GM19463 (cell line): ENCODE measurements around the gene FRMD5.

Experiments used
- ATAC-seq: cut with Tn5 transposase; IDR thresholded peaks from one replicate; pipeline ENCODE4 v1.9.1; 2021; ENCODE audit warnings: mild to moderate bottlenecking, moderate library complexity; ENCODE audit not compliant: unreplicated experiment

The FRMD5 gene

DNA sequence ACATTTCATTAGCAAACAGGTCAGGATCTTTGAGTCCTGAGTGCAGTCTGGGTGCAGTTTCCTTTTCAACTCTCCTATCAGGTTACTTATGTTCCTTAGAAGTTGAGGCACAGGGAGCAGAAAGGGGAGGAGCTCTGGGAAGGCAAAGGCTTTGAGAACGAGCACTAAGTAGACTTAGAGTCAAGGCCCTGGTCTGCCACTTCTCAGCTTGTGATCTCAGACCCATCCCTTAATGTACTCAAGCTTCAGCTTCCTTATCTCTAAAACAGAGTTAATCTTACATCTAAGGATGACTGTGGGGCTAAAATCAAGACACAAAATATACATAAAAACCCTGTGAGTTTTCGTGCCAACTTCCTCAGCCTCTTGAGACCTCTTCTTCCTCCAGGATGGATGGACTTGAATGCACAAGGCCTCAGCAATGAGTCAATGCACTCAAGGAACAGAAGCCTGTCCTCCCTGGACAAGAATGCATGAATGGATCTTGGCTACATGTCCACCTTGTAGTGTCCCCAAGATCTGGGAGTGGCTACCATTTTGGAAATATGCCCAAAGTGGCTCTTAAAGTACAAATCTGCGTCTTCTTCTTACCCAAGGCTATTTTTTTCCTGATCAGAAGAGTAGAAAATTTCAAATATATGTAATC is 263.2 kb downstream of the FRMD5 start:
- no peak for ATAC-seq

GRCh38 chr15:43931119-43931518 is 264.0 kb downstream of the FRMD5 start:
- ATAC-seq, result no peak

DNA sequence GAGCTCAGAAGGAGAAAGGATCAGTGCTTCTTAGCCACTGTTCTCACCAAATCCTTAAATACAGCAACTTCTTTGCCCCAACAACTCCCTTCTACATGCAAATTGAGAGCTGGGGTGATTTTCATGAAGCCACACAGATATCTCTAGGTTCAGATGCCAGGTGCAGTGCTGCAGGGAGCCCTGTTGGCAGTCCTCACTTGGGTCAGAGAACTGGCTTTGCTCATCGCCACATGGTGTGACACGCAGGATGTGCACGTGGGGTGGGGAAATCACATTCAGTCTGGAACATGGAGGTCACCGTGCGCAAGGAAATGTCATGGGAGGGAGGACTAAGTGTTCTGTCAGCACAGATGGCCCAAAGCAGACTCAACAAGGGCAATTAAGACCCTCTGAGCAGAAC is 264.5 kb downstream of the FRMD5 start:
- peak; percentile 50 for ATAC-seq

- peak; percentile 27 for ATAC-seq
These were observed 265.0 kb downstream of the FRMD5 start for GRCh38 chr15:43930079-43930478.

DNA sequence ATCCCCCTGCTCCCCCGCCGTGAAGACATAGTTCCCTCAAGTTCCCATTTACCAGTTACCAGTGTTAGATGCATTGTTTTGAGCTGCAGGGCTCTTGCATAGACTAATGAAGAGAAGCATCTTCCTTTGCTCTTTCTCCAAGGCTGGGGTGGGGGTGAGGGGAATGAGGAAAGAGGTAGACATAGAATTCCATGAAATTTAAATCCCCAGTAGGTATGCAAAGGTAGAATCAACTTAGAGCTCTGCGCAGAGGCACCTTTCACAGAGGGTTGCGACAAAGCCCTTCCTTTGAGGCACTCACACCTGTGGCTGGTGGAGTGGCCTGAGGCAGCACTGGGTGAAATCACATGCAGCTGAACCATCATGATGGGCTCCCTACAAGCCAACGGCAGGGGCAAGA is 266.9 kb downstream of the FRMD5 start:
- ATAC-seq, result no peak

GRCh38 chr15:43927203-43927602 is 267.9 kb downstream of the FRMD5 start:
- ATAC-seq, result no peak

DNA sequence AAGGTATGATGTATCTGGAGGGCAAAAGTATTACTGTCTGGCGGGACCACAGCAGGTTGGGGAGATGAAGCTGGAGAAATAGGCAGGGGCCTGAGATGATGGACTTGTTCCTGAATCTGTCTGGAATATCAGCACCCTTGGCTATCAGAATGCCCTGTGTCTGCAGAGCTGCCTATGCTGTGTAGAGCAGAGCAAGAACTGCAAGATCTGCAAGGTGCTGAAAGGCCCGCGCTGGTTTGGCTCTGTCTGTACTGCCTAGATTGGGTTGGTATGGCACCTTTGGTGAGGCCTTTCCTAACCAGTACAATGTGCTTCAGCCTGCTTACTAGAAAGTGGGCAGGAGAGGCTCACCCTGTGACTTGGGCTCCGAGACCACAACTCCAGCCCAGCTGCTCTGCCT is 271.5 kb downstream of the FRMD5 start:
- ATAC-seq, result no peak

- ATAC-seq, result no peak
These were observed 273.1 kb downstream of the FRMD5 start for GRCh38 chr15:43922021-43922420.

DNA sequence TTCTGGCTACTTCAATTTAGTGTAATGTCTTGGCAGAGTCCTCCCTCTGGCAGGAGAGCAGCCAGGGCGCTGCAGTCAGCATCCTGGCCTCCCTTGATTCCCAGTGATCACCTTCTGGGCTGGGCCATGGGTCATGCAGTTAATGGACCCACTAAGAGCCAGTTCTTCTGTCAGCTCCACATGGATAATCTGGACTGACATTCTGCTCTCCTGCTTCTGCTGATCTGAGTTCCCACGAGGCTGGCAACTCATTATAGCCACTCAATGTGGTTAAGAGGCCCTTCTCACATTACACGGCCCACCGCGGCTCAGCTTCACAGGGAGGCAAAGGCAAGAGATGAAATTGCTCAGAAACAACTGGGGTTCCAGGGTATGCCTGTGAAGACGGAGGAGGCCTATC is 274.3 kb downstream of the FRMD5 start:
- ATAC-seq, result no peak

- no peak for ATAC-seq
These were observed 274.8 kb downstream of the FRMD5 start for GRCh38 chr15:43920254-43920600.

DNA sequence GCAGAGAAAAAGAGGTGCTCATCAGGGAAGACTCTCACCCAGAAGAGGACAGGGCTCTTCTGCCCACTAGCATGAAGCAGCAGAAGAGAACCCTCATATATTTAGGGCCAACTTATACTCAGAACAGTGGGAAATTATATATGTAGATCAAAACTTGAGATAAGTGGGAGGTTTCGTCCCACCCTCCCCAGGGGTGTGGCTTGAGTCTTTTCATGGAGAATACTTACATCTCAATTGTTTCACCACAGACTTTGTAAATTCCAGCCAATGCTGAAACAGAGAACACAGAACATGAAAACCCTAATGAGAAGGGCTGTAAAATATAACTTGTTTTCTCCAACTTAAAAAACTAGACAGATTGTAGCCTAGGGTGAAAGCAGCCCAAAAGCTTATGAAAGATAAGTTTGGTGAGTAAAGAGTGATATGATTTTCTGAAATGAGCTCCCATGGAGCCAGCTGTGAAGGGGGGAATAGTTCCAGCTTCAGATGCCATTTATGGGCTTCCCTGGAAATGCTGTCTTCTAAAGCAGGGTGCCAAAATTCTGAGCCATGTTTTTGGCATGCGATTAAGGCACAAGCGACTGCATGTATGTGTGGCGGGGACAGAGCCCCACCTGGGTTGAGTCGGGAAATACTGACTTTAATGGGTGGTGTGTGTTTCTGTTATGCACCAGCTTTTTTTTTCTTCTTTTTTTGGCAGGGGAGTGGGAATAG is 275.4 kb downstream of the FRMD5 start:
- no peak for ATAC-seq

DNA sequence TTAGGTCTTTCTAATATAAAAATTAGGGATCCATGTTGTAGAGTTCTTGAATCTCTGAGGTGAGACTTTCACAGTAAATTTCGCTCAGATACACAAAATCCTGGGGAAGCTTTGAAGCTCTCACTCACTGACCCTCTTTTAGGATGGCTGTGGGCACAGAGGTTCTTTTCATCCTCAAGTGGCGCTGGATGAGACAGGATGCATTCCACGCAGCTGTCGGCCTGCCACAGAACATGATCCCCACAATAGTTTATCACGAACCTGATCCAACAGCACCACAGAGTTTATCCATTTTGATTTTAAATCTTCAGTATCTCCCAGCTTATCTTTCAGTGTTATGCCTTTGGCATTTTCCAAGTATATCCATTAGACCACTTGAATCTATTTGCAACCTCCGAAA is 276.4 kb downstream of the FRMD5 start:
- no peak for ATAC-seq

GRCh38 chr15:43916326-43916660 is 278.8 kb downstream of the FRMD5 start:
- ATAC-seq, result no peak

DNA sequence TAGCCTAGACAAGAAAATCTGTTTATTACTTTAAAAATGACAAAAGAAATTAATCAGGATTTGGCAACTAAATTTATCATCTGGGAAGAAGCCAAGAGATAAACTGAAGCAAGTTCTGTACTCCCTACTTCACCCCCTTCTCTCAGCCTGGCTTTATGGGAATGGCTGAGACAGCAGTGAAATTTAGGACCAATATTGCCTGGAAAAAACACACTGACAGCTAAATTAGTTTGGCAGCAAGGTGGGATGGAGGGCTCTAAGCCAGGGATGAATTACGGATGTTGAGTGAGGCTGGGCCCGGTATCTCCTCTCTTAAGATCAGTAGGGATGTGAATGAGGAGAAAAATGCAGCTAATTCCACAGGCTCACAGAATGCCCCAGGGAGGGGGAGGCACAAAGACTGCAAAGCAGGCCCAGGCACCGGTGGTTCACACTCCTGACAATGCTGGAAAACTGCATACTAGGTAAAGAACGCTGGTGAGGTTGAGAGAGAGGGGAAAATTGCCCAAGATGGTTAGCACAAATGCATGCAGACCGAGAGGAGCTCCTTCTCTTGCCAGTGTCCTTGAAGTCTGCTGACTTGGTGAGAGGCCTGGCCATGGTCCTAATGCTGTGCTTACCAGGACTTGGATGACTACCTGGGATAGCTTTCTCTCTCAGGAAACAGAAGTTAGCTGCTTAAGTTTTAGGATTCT is 279.3 kb downstream of the FRMD5 start:
- no peak for ATAC-seq

DNA sequence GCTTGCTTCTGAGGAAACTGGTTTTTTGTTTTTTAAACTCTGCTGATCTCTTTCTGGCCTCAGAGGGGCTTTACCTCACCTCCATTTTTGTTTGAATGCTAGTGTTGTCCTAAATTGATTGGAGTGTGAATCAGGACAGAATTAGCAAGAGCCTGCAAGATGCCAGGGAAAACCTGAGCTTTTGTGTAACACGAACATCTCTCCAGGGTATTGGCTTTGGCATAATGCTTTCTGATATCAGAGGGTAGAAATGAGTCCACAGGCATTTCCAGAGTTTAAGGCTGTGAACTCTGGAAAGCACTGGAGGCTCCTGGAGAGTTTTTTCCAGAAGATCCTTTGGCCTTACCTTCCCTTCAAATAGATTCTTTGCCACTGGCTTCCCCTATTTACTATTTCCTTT is 281.1 kb downstream of the FRMD5 start:
- ATAC-seq, result no peak

DNA sequence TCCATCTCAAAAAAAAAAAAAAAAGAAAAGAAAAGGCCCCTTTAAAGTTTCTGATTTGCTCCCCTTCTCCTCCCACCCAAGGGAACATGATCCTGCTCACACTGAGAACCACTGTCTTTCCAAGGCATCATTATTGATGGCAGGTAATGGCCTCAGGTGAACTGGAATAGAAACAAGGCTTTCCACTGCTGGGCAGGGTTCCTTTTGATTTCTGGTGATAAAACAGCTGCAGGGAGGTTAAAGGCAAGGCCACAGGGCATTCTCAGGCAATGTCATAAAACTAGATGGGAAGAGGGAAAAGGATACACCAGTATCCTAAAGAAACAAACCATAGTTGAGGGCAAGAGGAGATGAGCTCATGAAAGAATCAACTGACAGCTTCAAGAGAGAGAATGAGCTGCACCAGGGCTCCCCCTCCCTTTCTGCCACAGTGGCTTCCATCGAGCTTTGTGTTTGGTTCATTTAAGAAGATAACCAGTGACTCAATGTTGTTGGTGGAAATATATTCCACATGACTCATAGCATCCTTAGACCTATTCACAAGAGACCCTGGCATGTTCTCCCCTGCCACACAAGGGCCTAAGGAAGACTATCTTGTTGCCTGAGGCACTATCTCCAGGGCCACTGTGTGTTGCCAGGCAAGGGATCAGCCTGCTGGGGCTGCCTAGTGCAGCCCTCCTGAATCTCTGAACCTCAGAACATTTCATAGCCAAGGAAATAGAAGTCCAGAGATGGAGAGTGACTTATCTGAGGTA is 281.9 kb downstream of the FRMD5 start:
- ATAC-seq, result no peak

DNA sequence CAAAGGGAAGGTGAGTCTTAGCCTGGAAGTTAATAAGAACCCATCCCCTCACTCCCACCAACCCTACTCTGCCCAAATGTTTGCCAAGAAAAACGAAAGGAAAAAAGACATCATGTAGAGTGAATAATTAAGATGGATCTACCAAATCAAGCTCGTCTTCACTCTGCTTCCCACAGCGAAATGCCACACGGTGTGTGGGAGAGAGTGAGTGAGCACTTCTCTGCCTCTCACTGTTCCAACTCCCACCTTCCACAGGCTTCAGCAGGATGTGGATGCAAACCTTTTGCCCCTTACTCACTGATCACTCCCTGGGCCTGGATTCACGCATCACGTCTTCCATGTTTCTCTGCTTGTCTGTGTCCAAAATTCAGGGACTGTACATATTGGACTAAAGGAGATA is 282.9 kb downstream of the FRMD5 start:
- no peak for ATAC-seq

DNA sequence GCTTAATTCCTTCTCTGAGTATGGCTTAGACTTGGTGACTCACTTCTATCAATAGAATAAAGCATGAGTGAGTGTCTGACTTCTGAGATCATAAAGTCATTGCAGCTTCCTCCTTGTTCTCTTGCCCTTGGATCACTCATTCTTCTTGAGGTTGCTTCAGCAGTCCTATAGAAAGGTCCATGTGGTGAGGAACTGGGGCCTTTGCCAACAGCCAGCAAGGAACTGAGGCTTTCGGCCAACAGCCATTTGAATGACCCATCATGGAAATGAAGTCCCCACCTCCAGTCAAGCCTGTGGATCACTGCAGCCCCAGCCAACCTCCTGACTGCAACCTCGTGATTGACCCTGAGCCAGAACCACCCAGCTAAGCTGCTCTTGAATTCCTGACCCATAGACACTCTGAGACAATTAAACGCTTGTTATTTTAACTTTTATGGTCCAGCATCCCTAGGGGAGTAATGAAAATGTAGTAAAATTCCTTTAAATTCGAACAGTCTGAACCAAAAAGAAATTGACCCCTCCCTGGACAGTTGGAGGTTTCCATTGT is 283.8 kb downstream of the FRMD5 start:
- no peak for ATAC-seq

DNA sequence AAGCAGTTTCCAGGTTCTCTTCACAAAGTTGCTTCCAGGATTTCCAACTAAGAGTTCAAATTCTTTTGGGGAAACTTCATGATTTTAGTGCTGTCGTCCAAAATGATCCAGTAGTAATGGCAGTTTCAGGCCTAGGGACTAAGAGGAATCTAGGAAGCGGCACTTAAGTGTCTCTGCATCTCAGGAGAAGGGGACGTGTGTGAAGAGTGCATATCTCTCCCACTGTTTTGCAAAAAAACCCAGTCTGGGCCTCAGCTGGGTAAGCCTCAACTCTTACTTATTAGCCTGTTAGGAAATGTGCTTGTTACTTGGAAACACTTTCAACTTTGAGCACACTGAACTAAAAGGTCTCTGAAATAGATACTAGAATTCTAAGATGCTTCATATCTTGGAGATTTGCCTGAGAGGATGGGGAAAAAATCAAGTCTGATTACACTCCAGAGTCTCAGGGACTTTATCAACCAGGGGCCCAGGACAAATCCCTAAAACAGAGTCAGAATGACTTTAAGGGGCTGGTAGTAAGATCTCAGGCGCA is 286.5 kb downstream of the FRMD5 start:
- ATAC-seq, result no peak

- ATAC-seq, result no peak
These were observed 289.3 kb downstream of the FRMD5 start for GRCh38 chr15:43905755-43906154.

DNA sequence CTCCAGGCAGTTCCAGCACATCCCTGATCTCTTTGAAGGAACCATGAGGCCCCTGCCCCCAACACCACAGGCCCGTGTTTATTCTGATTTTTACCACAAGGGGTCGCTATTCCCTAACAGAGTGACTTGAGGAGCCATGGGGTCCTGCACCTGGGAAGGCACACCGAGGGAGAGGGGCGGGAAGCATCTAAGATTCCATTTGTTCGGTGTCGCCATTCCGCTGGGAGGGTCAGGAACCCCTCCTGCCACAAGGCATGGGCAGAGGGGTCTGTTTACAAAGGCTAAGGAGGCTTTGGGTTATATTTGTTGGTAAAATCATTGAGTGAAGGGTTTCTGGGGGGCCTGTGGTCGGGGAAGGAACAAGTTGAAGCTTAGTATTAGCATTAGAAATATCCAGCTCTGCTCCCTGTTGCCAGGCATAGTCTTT is 291.2 kb downstream of the FRMD5 start:
- no peak for ATAC-seq
